CD8-positive, alpha-beta memory T cell (primary cell): ENCODE data around the gene LRRN4. TPM values are rescaled to one million over a fixed set of nuclear protein-coding genes. Genes with fewer than 3 reads are reported as not detected.
"Not testable (repeated sequence)": the region's sequence is repeated elsewhere in the genome, so short reads cannot be mapped to it uniquely, and the experiment has no call there.

Experiments
- CTCF ChIA-PET: fragments of 350-600 bp; sonication (Branson Sonifier 250); formaldehyde crosslinking; loops from one replicate; lab custom pipeline; 2021; ENCODE audit warnings: antibody characterized with exemption; lab: Charles Lee
- POLR2A ChIA-PET: fragments of 350-600 bp; sonication (Branson Sonifier 250); formaldehyde crosslinking; loops from one replicate; lab custom pipeline; 2021; ENCODE audit warnings: antibody characterized with exemption; lab: Charles Lee
- DNase-seq, 5 donors: peaks; one replicate each; pipeline versions ENCODE4 v3.0.0 to v3.0.0-alpha.2; 2020 to 2022; ENCODE audit warnings: mixed read lengths in 1 of 5
- H3K27ac ChIP-seq: one replicate; pipeline ENCODE4 v1.7.0; 2013; ENCODE audit warnings: low read depth, mild to moderate bottlenecking, low read length, moderate library complexity
- H3K27me3 ChIP-seq: 2 replicates; pipeline ENCODE4 v1.7.0; 2013; ENCODE audit warnings: low read length, mild to moderate bottlenecking; ENCODE audit not compliant: insufficient read depth, poor library complexity, severe bottlenecking
- H3K36me3 ChIP-seq: 2 replicates; pipeline ENCODE4 v1.7.0; 2013; ENCODE audit warnings: mild to moderate bottlenecking, low read length, moderate library complexity; ENCODE audit not compliant: insufficient read depth
- H3K4me1 ChIP-seq: 2 replicates; pipeline ENCODE4 v1.7.0; 2013; ENCODE audit warnings: mild to moderate bottlenecking, low read length, moderate library complexity; ENCODE audit not compliant: insufficient read depth
- H3K4me3 ChIP-seq: 2 replicates; pipeline ENCODE4 v1.7.0; 2013; ENCODE audit warnings: mild to moderate bottlenecking, low read length
- H3K9me3 ChIP-seq: 2 replicates; pipeline ENCODE4 v1.7.0; 2013; ENCODE audit warnings: mild to moderate bottlenecking, low read length
- H3K27ac Mint-ChIP-seq, 8 donors: one replicate each; pipeline ENCODE4 v1.8.0; 2020 to 2021; ENCODE audit warnings: mixed read lengths in 8 of 8, mild to moderate bottlenecking in 6 of 8, inconsistent platforms in 3 of 8, moderate library complexity in 3 of 8
- H3K27me3 Mint-ChIP-seq, 2 donors: one replicate each; pipeline ENCODE4 v1.8.0; 2020 to 2021; ENCODE audit warnings: mixed read lengths in 2 of 2, mild to moderate bottlenecking in 1 of 2, moderate library complexity in 1 of 2
- H3K36me3 Mint-ChIP-seq, 3 donors: one replicate each; pipeline ENCODE4 v1.8.0; 2020 to 2021; ENCODE audit warnings: mixed read lengths in 3 of 3, inconsistent platforms in 1 of 3, mild to moderate bottlenecking in 1 of 3
- H3K4me1 Mint-ChIP-seq, 3 donors: one replicate each; pipeline ENCODE4 v1.8.0; 2020 to 2021; ENCODE audit warnings: mixed read lengths in 3 of 3, inconsistent platforms in 1 of 3, mild to moderate bottlenecking in 1 of 3
- H3K4me3 Mint-ChIP-seq, 7 donors: one replicate each; pipeline ENCODE4 v1.8.0; 2020 to 2021; ENCODE audit warnings: mixed read lengths in 7 of 7, mild to moderate bottlenecking in 6 of 7, moderate library complexity in 4 of 7, inconsistent platforms in 2 of 7
- H3K9me3 Mint-ChIP-seq, 5 donors: one replicate each; pipeline ENCODE4 v1.8.0; 2020 to 2022; ENCODE audit warnings: mixed read lengths in 5 of 5, mild to moderate bottlenecking in 3 of 5, moderate library complexity in 2 of 5, inconsistent platforms in 1 of 5
- polyA plus RNA-seq: library from polyadenylated mRNA; unstranded; fragments of 300-500 nt; fragmentation: Illumina TruSeq; gene quantifications from one replicate; pipeline ENCODE4 v1.2.3, GENCODE V29; 2021
- total RNA-seq, 2 experiments: library from RNA; stranded (reverse); gene quantifications; one replicate each; pipeline ENCODE4 v1.2.3, GENCODE V29; 2021

Gene LRRN4
- total and polyA plus RNA-seq, 3 experiments from 2014 or later: not detected

GRCh38 chr20:6036213-6036612 is 17.6 kb downstream of the LRRN4 start:
- DNase-seq: no peak
- Mint-ChIP-seq H3K4me1 (peaks cover 2 to 11% (median 5%) of the 10 kb centered on the region in 3 donors), H3K4me3 (no peak overlapping the region), H3K36me3 (peaks cover 13 to 82% (median 33%) of the 10 kb centered on the region in 3 donors), H3K27me3 (no peaks in the 10 kb centered on the region), H3K27ac (peak overlapping the region in 1 of 8 donors; percentile 68), H3K9me3 (no peaks in the 10 kb centered on the region)
- H3K27ac ChIP-seq: no peak overlapping the region
- H3K36me3 ChIP-seq: peaks cover 36% of the 10 kb centered on the region
- ChIA-PET POLR2A (no interaction called here), CTCF (no interaction called here)
- no peaks in the 10 kb centered on the region for H3K9me3 ChIP-seq
- no peaks in the 10 kb centered on the region for H3K4me1 ChIP-seq
- H3K27me3 ChIP-seq: no peaks in the 10 kb centered on the region
- H3K4me3 ChIP-seq: no peak overlapping the region

GRCh38 chr20:6034134-6034969 is 19.5 kb downstream of the LRRN4 start:
- ChIA-PET POLR2A (no interaction called here), CTCF (no interaction called here)
- H3K4me1 Mint-ChIP-seq: peaks cover 9 to 23% (median 9%) of the 10 kb centered on the region in 3 donors
- Histone ChIP-seq H3K27me3 (no peaks in the 10 kb centered on the region), H3K4me1 (peaks cover 6% of the 10 kb centered on the region), H3K27ac (no peak overlapping the region), H3K4me3 (no peak overlapping the region), H3K9me3 (no peaks in the 10 kb centered on the region), H3K36me3 (peaks cover 30% of the 10 kb centered on the region)
- H3K27ac Mint-ChIP-seq: peak overlapping the region in 4 of 8 donors; percentile 7 to 86 (median 70)
- peaks cover 4 to 77% (median 25%) of the 10 kb centered on the region in 3 donors for H3K36me3 Mint-ChIP-seq
- no peaks in the 10 kb centered on the region for H3K27me3 Mint-ChIP-seq
- DNase-seq: no peak
- H3K9me3 Mint-ChIP-seq: no peaks in the 10 kb centered on the region
- peak overlapping the region in 1 of 7 donors; percentile 54 for H3K4me3 Mint-ChIP-seq

GRCh38 chr20:6032907-6033306 is 21.0 kb downstream of the LRRN4 start:
- H3K9me3 Mint-ChIP-seq, H3K4me3 ChIP-seq, H3K4me1 ChIP-seq, POLR2A ChIA-PET, H3K9me3 ChIP-seq, H3K27me3 Mint-ChIP-seq, H3K4me3 Mint-ChIP-seq, H3K27ac ChIP-seq, H3K27me3 ChIP-seq, DNase-seq, CTCF ChIA-PET: not testable (repeated sequence)
- peak overlapping the region in 2 of 8 donors; percentile 10 to 79 for H3K27ac Mint-ChIP-seq
- peaks cover 24% of the 10 kb centered on the region for H3K36me3 ChIP-seq
- H3K4me1 Mint-ChIP-seq: peaks cover 11 to 25% (median 11%) of the 10 kb centered on the region in 3 donors
- H3K36me3 Mint-ChIP-seq: peaks cover 4 to 68% (median 26%) of the 10 kb centered on the region in 3 donors

- Histone ChIP-seq H3K36me3 (peaks cover 12% of the 10 kb centered on the region), H3K9me3 (no peaks in the 10 kb centered on the region), H3K27me3 (no peaks in the 10 kb centered on the region), H3K4me3 (no peak overlapping the region), H3K4me1 (peaks cover 6% of the 10 kb centered on the region), H3K27ac (no peak overlapping the region)
- peak overlapping the region in 1 of 8 donors; percentile 72 for H3K27ac Mint-ChIP-seq
- H3K36me3 Mint-ChIP-seq: peaks cover 12 to 63% (median 33%) of the 10 kb centered on the region in 3 donors
- peak in 1 of 5 donors; percentile 52 for DNase-seq
- H3K4me1 Mint-ChIP-seq: peaks cover 22 to 37% (median 24%) of the 10 kb centered on the region in 3 donors
- no peak overlapping the region for H3K4me3 Mint-ChIP-seq
- POLR2A ChIA-PET: no interaction called here
- no peaks in the 10 kb centered on the region for H3K27me3 Mint-ChIP-seq
- no peaks in the 10 kb centered on the region for H3K9me3 Mint-ChIP-seq
- CTCF ChIA-PET: no interaction called here
Observed at GRCh38 chr20:6030453-6031080, 23.3 kb downstream of the LRRN4 start.

GRCh38 chr20:6029538-6029937 is 24.3 kb downstream of the LRRN4 start:
- no peak for DNase-seq
- peaks cover 22 to 36% (median 26%) of the 10 kb centered on the region in 3 donors for H3K4me1 Mint-ChIP-seq
- H3K36me3 Mint-ChIP-seq: peaks cover 19 to 66% (median 36%) of the 10 kb centered on the region in 3 donors
- Histone ChIP-seq H3K4me3 (no peak overlapping the region), H3K4me1 (peaks cover 6% of the 10 kb centered on the region), H3K36me3 (peaks cover 14% of the 10 kb centered on the region), H3K27me3 (no peaks in the 10 kb centered on the region), H3K9me3 (no peaks in the 10 kb centered on the region), H3K27ac (no peak overlapping the region)
- ChIA-PET CTCF (no interaction called here), POLR2A (no interaction called here)
- no peak overlapping the region for H3K4me3 Mint-ChIP-seq
- peaks cover 0 to 1% (median 0%) of the 10 kb centered on the region in 5 donors for H3K9me3 Mint-ChIP-seq
- no peaks in the 10 kb centered on the region for H3K27me3 Mint-ChIP-seq
- H3K27ac Mint-ChIP-seq: no peak overlapping the region

- no peak for DNase-seq
- Mint-ChIP-seq H3K4me3 (no peak overlapping the region), H3K27ac (no peak overlapping the region), H3K4me1 (peaks cover 21 to 30% (median 26%) of the 10 kb centered on the region in 3 donors), H3K9me3 (peaks cover 0 to 1% (median 0%) of the 10 kb centered on the region in 5 donors), H3K27me3 (no peaks in the 10 kb centered on the region), H3K36me3 (peaks cover 22 to 66% (median 33%) of the 10 kb centered on the region in 3 donors)
- peaks cover 13% of the 10 kb centered on the region for H3K36me3 ChIP-seq
- H3K9me3 ChIP-seq: no peaks in the 10 kb centered on the region
- H3K4me3 ChIP-seq: no peak overlapping the region
- H3K27ac ChIP-seq: no peak overlapping the region
- H3K27me3 ChIP-seq: no peaks in the 10 kb centered on the region
- H3K4me1 ChIP-seq: peaks cover 6% of the 10 kb centered on the region
- ChIA-PET POLR2A (no interaction called here), CTCF (no interaction called here)
Observed at GRCh38 chr20:6028818-6029217, 25.0 kb downstream of the LRRN4 start.

- Mint-ChIP-seq H3K36me3 (peaks cover 22 to 63% (median 37%) of the 10 kb centered on the region in 3 donors), H3K27ac (peak overlapping the region in 1 of 8 donors; percentile 14), H3K9me3 (peaks cover 0 to 1% (median 0%) of the 10 kb centered on the region in 5 donors), H3K27me3 (no peaks in the 10 kb centered on the region), H3K4me3 (no peak overlapping the region), H3K4me1 (peaks cover 26 to 40% (median 27%) of the 10 kb centered on the region in 3 donors)
- peaks cover 24% of the 10 kb centered on the region for H3K36me3 ChIP-seq
- H3K27ac ChIP-seq: no peak overlapping the region
- ChIA-PET CTCF (no interaction called here), POLR2A (no interaction called here)
- H3K4me1 ChIP-seq: peaks cover 6% of the 10 kb centered on the region
- DNase-seq: peak in 2 of 5 donors; percentile 6 to 33
- H3K9me3 ChIP-seq: no peaks in the 10 kb centered on the region
- H3K27me3 ChIP-seq: no peaks in the 10 kb centered on the region
- H3K4me3 ChIP-seq: no peak overlapping the region
Observed at GRCh38 chr20:6026051-6026450, 27.8 kb downstream of the LRRN4 start.

GRCh38 chr20:6024768-6025167 is 29.1 kb downstream of the LRRN4 start:
- DNase-seq: no peak
- Histone ChIP-seq H3K9me3 (no peaks in the 10 kb centered on the region), H3K4me1 (no peaks in the 10 kb centered on the region), H3K27ac (no peak overlapping the region), H3K4me3 (no peak overlapping the region), H3K36me3 (peaks cover 24% of the 10 kb centered on the region), H3K27me3 (no peaks in the 10 kb centered on the region)
- no peak overlapping the region for H3K27ac Mint-ChIP-seq
- peaks cover 22 to 61% (median 35%) of the 10 kb centered on the region in 3 donors for H3K36me3 Mint-ChIP-seq
- H3K4me3 Mint-ChIP-seq: no peak overlapping the region
- H3K9me3 Mint-ChIP-seq: peaks cover 0 to 1% (median 0%) of the 10 kb centered on the region in 5 donors
- ChIA-PET POLR2A (no interaction called here), CTCF (no interaction called here)
- H3K4me1 Mint-ChIP-seq: peaks cover 25 to 35% (median 25%) of the 10 kb centered on the region in 3 donors
- H3K27me3 Mint-ChIP-seq: no peaks in the 10 kb centered on the region
